Endothelial cell of umbilical vein (primary cell): Measurements from ENCODE around the gene CSTF3. TPM values are rescaled to one million over a fixed set of nuclear protein-coding genes. Genes with fewer than 3 reads are reported as not detected.

ENCODE experiments used
- BruUV-seq: library from RNA; stranded (reverse); fragments of 400-500 nt; replicated peaks from 2 replicates; lab custom pipeline; 2021; lab: Mats Ljungman, UMichigan
- CTCF ChIA-PET: fragments of 300-600, 350-600 bp; sonication (Branson Sonifier 250); formaldehyde crosslinking; loops from one replicate; lab custom pipeline; 2021; ENCODE audit warnings: antibody characterized with exemption, inconsistent platforms; lab: Charles Lee
- POLR2A ChIA-PET: fragments of 300-600, 350-600 bp; sonication (Branson Sonifier 250); formaldehyde crosslinking; loops from one replicate; lab custom pipeline; 2021; ENCODE audit warnings: antibody characterized with exemption, inconsistent platforms; lab: Charles Lee
- DNase-seq: peaks from one replicate; pipeline ENCODE4 v3.0.0-alpha.2; 2011; ENCODE audit warnings: low read depth, low spot score
- FAIRE-seq: peaks from 2 replicates; lab custom pipeline; 2011; peaks lifted over from hg19 to GRCh38; lab: Jason Lieb, UNC
- H2AFZ ChIP-seq: 2 replicates; pipeline ENCODE4 v1.6.0; 2012; ENCODE audit warnings: low read depth, low read length, control low read depth, inconsistent platforms
- H3K27ac ChIP-seq: 2 replicates; pipeline ENCODE4 v1.5.1; 2011; ENCODE audit warnings: low read depth, mild to moderate bottlenecking, control low read depth, low read length, moderate library complexity; ENCODE audit not compliant: insufficient read depth
- H3K27me3 ChIP-seq, 2 experiments: 2 replicates each; pipeline versions ENCODE4 v1.6.0 to v1.6.1; 2011; ENCODE audit warnings: low read length in 2 of 2, mixed read lengths in 1 of 2; ENCODE audit not compliant: control insufficient read depth in 2 of 2, insufficient read depth in 2 of 2
- H3K36me3 ChIP-seq, 2 experiments: 2 replicates in 1 of 2; 3 replicates in 1 of 2; pipeline ENCODE4 v1.5.1; 2011; ENCODE audit warnings: low read length in 2 of 2, mild to moderate bottlenecking in 1 of 2, moderate library complexity in 1 of 2; ENCODE audit not compliant: control insufficient read depth in 2 of 2, insufficient read depth in 2 of 2; ENCODE audit errors: extremely low read depth in 1 of 2
- H3K4me1 ChIP-seq: 3 replicates; pipeline ENCODE4 v1.5.1; 2011; ENCODE audit warnings: mild to moderate bottlenecking, low read length; ENCODE audit not compliant: control insufficient read depth, insufficient read depth; ENCODE audit errors: extremely low read depth
- H3K4me2 ChIP-seq: 2 replicates; pipeline ENCODE4 v1.6.1; 2011; ENCODE audit warnings: low read length, control low read depth, mixed read lengths; ENCODE audit not compliant: insufficient read depth
- H3K4me3 ChIP-seq, 3 experiments: fragments of 200-600 bp in 1 of 3; sonication (generic), shearing (Covaris generic) in 1 of 3; replicated peaks in 1 of 3; 2 replicates each; pipeline ENCODE4 v1.5.1; 2011 to 2016; ENCODE audit warnings: control low read depth in 3 of 3, low read length in 3 of 3, mild to moderate bottlenecking in 2 of 3, inconsistent platforms in 1 of 3, low read depth in 1 of 3, moderate library complexity in 1 of 3; ENCODE audit not compliant: insufficient read depth in 1 of 3
- H3K79me2 ChIP-seq: 2 replicates; pipeline ENCODE4 v1.6.0; 2012; ENCODE audit warnings: low read length, inconsistent platforms; ENCODE audit not compliant: control insufficient read depth, insufficient read depth
- H3K9ac ChIP-seq: replicated peaks from 2 replicates; pipeline ENCODE3; 2011; ENCODE audit warnings: low read length, control low read depth; ENCODE audit not compliant: insufficient read depth; ENCODE audit errors: extremely low read depth
- H3K9me1 ChIP-seq: replicated peaks from 3 replicates; pipeline ENCODE4 v1.6.0; 2011; ENCODE audit warnings: mild to moderate bottlenecking, low read length; ENCODE audit not compliant: control insufficient read depth, insufficient read depth; ENCODE audit errors: extremely low read depth
- H3K9me3 ChIP-seq: replicated peaks from 2 replicates; pipeline ENCODE4 v1.5.1; 2012; ENCODE audit warnings: low read length, inconsistent platforms; ENCODE audit not compliant: control insufficient read depth, insufficient read depth
- H4K20me1 ChIP-seq: replicated peaks from 2 replicates; pipeline ENCODE3; 2011; ENCODE audit warnings: mild to moderate bottlenecking, low read length; ENCODE audit not compliant: control insufficient read depth, insufficient read depth; ENCODE audit errors: extremely low read depth
- EZH2 ChIP-seq: IDR thresholded peaks from 2 replicates; pipeline ENCODE4 v1.6.1; 2012; ENCODE audit warnings: borderline replicate concordance, low read depth, mild to moderate bottlenecking, moderate library complexity, low read length, inconsistent platforms; ENCODE audit not compliant: severe bottlenecking
- FOS ChIP-seq: IDR thresholded peaks from 2 replicates; pipeline ENCODE4 v1.6.1; 2011; ENCODE audit warnings: mild to moderate bottlenecking, low read length, moderate library complexity, borderline replicate concordance; ENCODE audit not compliant: insufficient read depth
- GATA2 ChIP-seq: IDR thresholded peaks from 2 replicates; pipeline ENCODE4 v1.7.0; 2011; ENCODE audit warnings: low read depth, mild to moderate bottlenecking, moderate library complexity, mixed read lengths, low read length; ENCODE audit not compliant: insufficient read length, insufficient read depth
- JUN ChIP-seq: IDR thresholded peaks from 2 replicates; pipeline ENCODE4 v1.6.1; 2011; ENCODE audit warnings: borderline replicate concordance, low read depth; ENCODE audit not compliant: insufficient read length, insufficient read depth
- MYC ChIP-seq: IDR thresholded peaks from one replicate; pipeline ENCODE4 v1.6.1; 2011; ENCODE audit warnings: mild to moderate bottlenecking, low read depth, low read length
- POLR2A ChIP-seq: IDR thresholded peaks from 2 replicates; pipeline ENCODE4 v1.6.1; 2012; ENCODE audit warnings: low read depth, mild to moderate bottlenecking, control low read depth, low read length
- POLR2AphosphoS5 ChIP-seq: IDR thresholded peaks from 2 replicates; pipeline ENCODE4 v1.6.1; 2012; ENCODE audit warnings: low read depth, mild to moderate bottlenecking, control low read depth, low read length, moderate library complexity; ENCODE audit not compliant: insufficient read depth
- dilution Hi-C: fragments of 300-500 bp; cut with MboI; formaldehyde crosslinking; loops from one replicate; pipeline ENCODE4 v1.15.0; 2019; ENCODE audit warnings: low sequenced_read_pairs; ENCODE audit not compliant: extremely low pct_ligation_motif_present
- intact Hi-C: fragments of 100-400 bp; cut with micrococcal nuclease; formaldehyde crosslinking; loops from one replicate; pipeline ENCODE4 v1.10.0; 2022
- polyA plus RNA-seq, 4 experiments: library from polyadenylated mRNA; depleted of rRNA in 3 of 4; stranded (reverse) in 3 of 4; unstranded in 1 of 4; fragments of >200 nt; gene quantifications; 2 replicates each; pipeline versions ENCODE4 v1.2.1 to v1.2.3, GENCODE V29; 2011 to 2012; ENCODE audit warnings: missing spikeins in 1 of 4
- total RNA-seq: library from RNA; stranded (reverse); gene quantifications from 2 replicates; pipeline ENCODE4 v1.2.3, GENCODE V29; 2021
- TF ChIP-seq, protein P1 (sequence below): IDR thresholded peaks from 2 replicates; pipeline ENCODE4 v1.6.1; 2011; ENCODE audit not compliant: insufficient read depth, insufficient read length
- TF ChIP-seq, protein P2 (sequence below), 2 donors: IDR thresholded peaks; 1 replicate in 1 of 2; 2 replicates in 1 of 2; pipeline ENCODE4 v1.5.1; 2011; ENCODE audit warnings: low read length in 2 of 2, mild to moderate bottlenecking in 2 of 2, moderate library complexity in 2 of 2, control low read depth in 1 of 2, inconsistent platforms in 1 of 2, low read depth in 1 of 2; ENCODE audit not compliant: insufficient read depth in 1 of 2; ENCODE audit errors: extremely low read depth in 1 of 2

The CSTF3 gene
- total and polyA plus RNA-seq, 2 donors (not counting 3 experiments of a cell fraction or from before 2014, with no cell fraction given) = 18.3 to 46.6 TPM

DNA sequence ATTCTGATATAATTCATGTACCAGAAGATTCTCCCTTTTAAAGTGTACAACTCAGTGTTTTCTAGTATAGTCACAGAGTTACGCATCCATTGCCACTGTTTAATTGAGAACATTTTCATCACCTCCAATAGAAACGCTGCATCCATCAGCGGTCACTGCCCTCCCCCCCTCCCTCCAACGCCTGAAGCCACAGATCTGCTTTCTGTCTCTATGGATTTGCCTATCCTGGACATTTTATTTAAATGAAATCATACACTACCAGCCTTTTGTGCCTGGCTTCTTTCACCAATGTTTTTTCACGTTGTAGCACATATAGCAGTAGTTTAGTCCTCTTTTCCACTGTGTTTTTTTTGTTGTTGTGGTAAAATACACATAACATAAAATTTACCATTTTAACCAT, 99.1 kb downstream of the CSTF3 start:
- Histone ChIP-seq H3K79me2 (no peaks in the 10 kb centered on the region), H3K4me2 (no peak overlapping the region), H3K27ac (no peak overlapping the region), H2AFZ (no peak overlapping the region), H3K4me1 (peaks cover 2% of the 10 kb centered on the region), H3K27me3 (no peaks in the 10 kb centered on the region), H3K4me3 (no peak overlapping the region), H3K9ac (no peak overlapping the region), H4K20me1 (no peaks in the 10 kb centered on the region), H3K36me3 (peaks cover 3 to 4% of the 10 kb centered on the region in 2 experiments), H3K9me3 (no peaks in the 10 kb centered on the region), H3K9me1 (no peaks in the 10 kb centered on the region)
- intact Hi-C loops = no loop called here
- no peak for FAIRE-seq
- ChIA-PET CTCF (interaction anchor here (1.0 to 2.0 kb wide), 3 partner anchors 28 to 102 kb away, joined by 3 to 6 read pairs (median 3); no protein-coding TSS in a partner anchor), POLR2A (no interaction called here)
- dilution Hi-C loops = no loop called here
- DNase-seq = no peak
- TF ChIP-seq POLR2AphosphoS5 = no peak
- TF ChIP-seq POLR2A = no peak
- TF ChIP-seq MYC = no peak
- no peak for TF ChIP-seq GATA2
- TF ChIP-seq, protein P1, sequence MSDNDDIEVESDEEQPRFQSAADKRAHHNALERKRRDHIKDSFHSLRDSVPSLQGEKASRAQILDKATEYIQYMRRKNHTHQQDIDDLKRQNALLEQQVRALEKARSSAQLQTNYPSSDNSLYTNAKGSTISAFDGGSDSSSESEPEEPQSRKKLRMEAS = no peak
- TF ChIP-seq EZH2 = no peak
- TF ChIP-seq JUN = no peak
- TF ChIP-seq, protein P2, sequence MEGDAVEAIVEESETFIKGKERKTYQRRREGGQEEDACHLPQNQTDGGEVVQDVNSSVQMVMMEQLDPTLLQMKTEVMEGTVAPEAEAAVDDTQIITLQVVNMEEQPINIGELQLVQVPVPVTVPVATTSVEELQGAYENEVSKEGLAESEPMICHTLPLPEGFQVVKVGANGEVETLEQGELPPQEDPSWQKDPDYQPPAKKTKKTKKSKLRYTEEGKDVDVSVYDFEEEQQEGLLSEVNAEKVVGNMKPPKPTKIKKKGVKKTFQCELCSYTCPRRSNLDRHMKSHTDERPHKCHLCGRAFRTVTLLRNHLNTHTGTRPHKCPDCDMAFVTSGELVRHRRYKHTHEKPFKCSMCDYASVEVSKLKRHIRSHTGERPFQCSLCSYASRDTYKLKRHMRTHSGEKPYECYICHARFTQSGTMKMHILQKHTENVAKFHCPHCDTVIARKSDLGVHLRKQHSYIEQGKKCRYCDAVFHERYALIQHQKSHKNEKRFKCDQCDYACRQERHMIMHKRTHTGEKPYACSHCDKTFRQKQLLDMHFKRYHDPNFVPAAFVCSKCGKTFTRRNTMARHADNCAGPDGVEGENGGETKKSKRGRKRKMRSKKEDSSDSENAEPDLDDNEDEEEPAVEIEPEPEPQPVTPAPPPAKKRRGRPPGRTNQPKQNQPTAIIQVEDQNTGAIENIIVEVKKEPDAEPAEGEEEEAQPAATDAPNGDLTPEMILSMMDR (IDR thresholded peaks at IDR 0.05; ENCODE audit: extremely low read depth in 1 of 2, insufficient read depth in 1 of 2, low read depth in 1 of 2, low read length in 2 of 2) = no peak
- TF ChIP-seq FOS = no peak
- no TSS peak for BruUV-seq
